K562 (cell line): Measurements from ENCODE around the gene MASP1. TPM values are rescaled to one million over a fixed set of nuclear protein-coding genes. Genes with fewer than 3 reads are reported as not detected.

Experiments used
- ATAC-seq: fragments of 200-7000 bp; cut with Tn5 transposase; 3 replicates; pipeline ENCODE4 v1.9.1; 2020; ENCODE audit warnings: moderate library complexity
- BruUV-seq: library from RNA; stranded (reverse); fragments of 400-500 nt; replicated peaks from 2 replicates; lab custom pipeline; 2021; lab: Mats Ljungman, UMichigan
- CTCF ChIA-PET: fragments of 300-600 bp; formaldehyde crosslinking; extraction: SDS; loops from one replicate; lab custom pipeline; 2021; ENCODE audit warnings: low intra/inter-chr PET ratio; lab: Yijun Ruan, JAX
- POLR2A ChIA-PET: fragments of 300-600, 350-650 bp; sonication (Branson Sonifier 250); formaldehyde crosslinking; extraction: SDS; loops from one replicate; lab custom pipeline; 2021; ENCODE audit warnings: antibody characterized with exemption, inconsistent platforms; lab: Yijun Ruan, JAX
- DNase-seq, 4 experiments: peaks; one replicate each; pipeline versions ENCODE4 v3.0.0 to v3.0.0-alpha.2; 2011 to 2018; ENCODE audit warnings: low spot score in 3 of 4, mixed read lengths in 3 of 4; ENCODE audit errors: extremely low read depth in 1 of 4
- FAIRE-seq: peaks from 2 replicates; lab custom pipeline; 2011; peaks lifted over from hg19 to GRCh38; lab: Jason Lieb, UNC
- H2AFZ ChIP-seq: 2 replicates; pipeline ENCODE4 v1.6.0; 2011; ENCODE audit warnings: low read depth, low read length, control low read depth, inconsistent platforms
- H3K27ac ChIP-seq: fragments of 200-600 bp; 3 replicates; pipeline ENCODE4 v1.8.0; 2011; ENCODE audit warnings: low read depth, mild to moderate bottlenecking, control low read depth, inconsistent platforms, low read length, moderate library complexity, mixed read lengths; ENCODE audit errors: extremely low read depth
- H3K27me3 ChIP-seq, 2 experiments: fragments of 300-600 bp in 1 of 2; 2 replicates in 1 of 2; 3 replicates in 1 of 2; pipeline versions ENCODE4 v1.6.0 to v1.8.0; 2011; ENCODE audit warnings: inconsistent platforms in 2 of 2, low read length in 2 of 2, mild to moderate bottlenecking in 1 of 2, mixed read lengths in 1 of 2, moderate library complexity in 1 of 2; ENCODE audit not compliant: control insufficient read depth in 2 of 2, insufficient read depth in 2 of 2
- H3K36me3 ChIP-seq: fragments of 300-600 bp; 3 replicates; pipeline ENCODE4 v1.8.0; 2011; ENCODE audit warnings: mild to moderate bottlenecking, low read length, inconsistent platforms; ENCODE audit not compliant: control insufficient read depth, insufficient read depth
- H3K4me1 ChIP-seq, 2 experiments: fragments of 200-600 bp in 1 of 2; replicated peaks in 1 of 2; 2 replicates in 1 of 2; 3 replicates in 1 of 2; pipeline versions ENCODE4 v1.5.1 to v1.8.0; 2011; ENCODE audit warnings: inconsistent platforms in 2 of 2, low read length in 2 of 2, mild to moderate bottlenecking in 1 of 2, mixed read lengths in 1 of 2, moderate library complexity in 1 of 2; ENCODE audit not compliant: control insufficient read depth in 2 of 2, insufficient read depth in 2 of 2
- H3K4me2 ChIP-seq: 2 replicates; pipeline ENCODE4 v1.6.1; 2011; ENCODE audit warnings: low read length, control low read depth, inconsistent platforms, mixed read lengths; ENCODE audit not compliant: insufficient read depth
- H3K4me3 ChIP-seq: fragments of 200-600 bp; sonication (generic), shearing (Covaris generic); 2 replicates; pipeline ENCODE4 v1.5.1; 2016; ENCODE audit warnings: control low read depth, inconsistent platforms
- H3K79me2 ChIP-seq: fragments of 200-600 bp; 3 replicates; pipeline ENCODE4 v1.8.0; 2011; ENCODE audit warnings: low read length, inconsistent platforms; ENCODE audit not compliant: control insufficient read depth, insufficient read depth
- H3K9ac ChIP-seq, 2 experiments: 2 replicates each; pipeline versions ENCODE4 v1.6.0 to v1.6.1; 2011; ENCODE audit warnings: low read depth in 2 of 2, low read length in 2 of 2, control low read depth in 1 of 2, inconsistent platforms in 1 of 2, mild to moderate bottlenecking in 1 of 2, mixed read lengths in 1 of 2; ENCODE audit not compliant: insufficient read depth in 1 of 2
- H3K9me1 ChIP-seq: one replicate; pipeline ENCODE4 v1.6.0; 2011; ENCODE audit warnings: inconsistent platforms, mild to moderate bottlenecking, low read length, moderate library complexity; ENCODE audit not compliant: control insufficient read depth, insufficient read depth
- H3K9me3 ChIP-seq: replicated peaks from 2 replicates; pipeline ENCODE4 v1.5.1; 2011; ENCODE audit warnings: low read depth, low read length, inconsistent platforms; ENCODE audit not compliant: control insufficient read depth, insufficient read depth
- H4K20me1 ChIP-seq: replicated peaks from 2 replicates; pipeline ENCODE4 v1.6.1; 2011; ENCODE audit warnings: low read length, inconsistent platforms, mixed read lengths; ENCODE audit not compliant: control insufficient read depth, insufficient read depth
- MGA ChIP-seq: fragments of 450-650 bp; IDR thresholded peaks from 2 replicates; pipeline ENCODE4 v1.6.1; 2016; ENCODE audit warnings: mild to moderate bottlenecking, moderate library complexity
- RFX1 ChIP-seq: fragments of 450-650 bp; IDR thresholded peaks from 2 replicates; pipeline ENCODE4 v1.6.1; 2016; ENCODE audit warnings: mild to moderate bottlenecking, moderate library complexity
- ZBTB9 ChIP-seq: fragments of 450-650 bp; formaldehyde crosslinking; IDR thresholded peaks from 2 replicates; pipeline ENCODE4 v1.4.0; 2020; ENCODE audit warnings: mild to moderate bottlenecking, moderate library complexity
- ZNF696 ChIP-seq: fragments of 250-450 bp; sonication (Bioruptor Pico); conservative IDR thresholded peaks from 2 replicates; pipeline ENCODE4 v1.4.0; 2020; ENCODE audit warnings: mild to moderate bottlenecking, moderate library complexity
- WGBS: fragments of 100-300 bp; shearing (Covaris generic); methylation state at CpG from one replicate; pipeline ENCODE4 v1.1.6; 2016; ENCODE audit warnings: low coverage, mixed read lengths; ENCODE audit not compliant: insufficient coverage; ENCODE audit errors: missing lambda C conversion rate; 5-methylcytosine and 5-hydroxymethylcytosine counted together
- in situ Hi-C: fragments of 300-500 bp; cut with MboI; formaldehyde crosslinking; loops from 4 replicates; pipeline ENCODE4 v1.15.0; 2018; ENCODE audit warnings: inconsistent platforms, mixed read lengths
- intact Hi-C: fragments of 100-400 bp; cut with micrococcal nuclease; formaldehyde crosslinking; loops from 2 replicates; pipeline ENCODE4 v1.14.2; 2022
- polyA plus RNA-seq, 8 experiments: library from polyadenylated mRNA; depleted of rRNA in 4 of 8; stranded (reverse) in 5 of 8; unstranded in 3 of 8; fragments of >200 nt; fragmentation: Nextera tagmentation in 2 of 8; fragmentation: Illumina TruSeq in 1 of 8; extraction: Ambion mirVana in 2 of 8; extraction: Trizol in 1 of 8; gene quantifications; 2 replicates each; pipeline versions ENCODE4 v1.2.1 to v1.2.3, GENCODE V29; 2011 to 2014; ENCODE audit warnings: inconsistent platforms in 1 of 8, missing spikeins in 1 of 8
- total RNA-seq, 7 experiments: library from RNA; depleted of rRNA in 6 of 7; stranded (reverse); fragments of >200 nt in 6 of 7; fragmentation: Illumina TruSeq in 2 of 7; extraction: Trizol in 2 of 7; gene quantifications; 2 replicates each; pipeline versions ENCODE4 v1.2.1 to v1.2.3, GENCODE V29; 2011 to 2021; ENCODE audit warnings: low replicate concordance in 1 of 7

MASP1 gene
- total and polyA plus RNA-seq, 9 of the 15 experiments (the other 6 are each of a cell fraction or from before 2014, with no cell fraction given), result 0.03 to 0.24 (median 0.20) TPM; not detected in 3

- no peaks in the 10 kb centered on the region for H3K9me3 ChIP-seq
- H4K20me1 ChIP-seq, result 0 out of 2 replicates have a peak, but pooled peaks cover 3% of the 10 kb centered on the region
- DNase-seq (no peak), ATAC-seq (no peak), FAIRE-seq (no peak)
- intact Hi-C loops, result no loop called here
- no TSS peak for BruUV-seq
- H3K4me2 ChIP-seq, result no peak within 1 kb of the TSS
- H3K4me1 ChIP-seq, result peaks cover 0 to 6% of the 10 kb centered on the region in 2 experiments; a peak in 1 of 5 replicates
- H3K4me3 ChIP-seq, result no peak within 1 kb of the TSS
- no peak within 1 kb of the TSS for H2AFZ ChIP-seq
- in situ Hi-C loops, result no loop called here
- no peak within 1 kb of the TSS for H3K9ac ChIP-seq
- ChIA-PET CTCF (interaction anchor here (0.6 kb wide), 1 partner anchor 608 kb away, joined by 5 read pairs; no protein-coding TSS in a partner anchor), POLR2A (interaction anchor here (1.2 kb wide), 1 partner anchor 13 kb away, joined by 3 read pairs; no protein-coding TSS in a partner anchor)
- H3K36me3 ChIP-seq, result no peaks in the 10 kb centered on the region
- H3K27ac ChIP-seq, result no peak within 1 kb of the TSS
- peaks cover 17 to 52% of the 10 kb centered on the region in 2 experiments for H3K27me3 ChIP-seq
- TF ChIP-seq MGA, result no peak
- TF ChIP-seq RFX1, result peak; percentile 54
- no peak for TF ChIP-seq ZBTB9 (CRISPR knock-in tag)
- no peak for TF ChIP-seq ZNF696 (CRISPR knock-in tag)
- 0% methylated on average over 8 of the region's 8 CpGs for WGBS
- no peaks in the 10 kb centered on the region for H3K9me1 ChIP-seq
- no peaks in the 10 kb centered on the region for H3K79me2 ChIP-seq
Observed at GRCh38 chr3:187197335-187197649, 94.2 kb downstream of the MASP1 start, which contains the start of gene RTP1. Gene RTP1 (plus strand): TSS chr3:187197486. CDS start chr3:187197516, 30 bp downstream.
